Measurements from ENCODE around the gene ABAT. TPM values are rescaled to one million over a fixed set of nuclear protein-coding genes. Genes with fewer than 3 reads are reported as not detected.

Gene ABAT
- total RNA-seq, 1 experiment from 2014 or later: 7.3 TPM

- Histone ChIP-seq H3K23me2 (ENCODE audit: insufficient read length, low read depth, low read length, poor library complexity, severe bottlenecking) (no peaks in the 10 kb centered on the region), H3K18ac (ENCODE audit: insufficient read length, low read depth, low read length) (no peak overlapping the region), H3K56ac (ENCODE audit: insufficient read length, low read depth, low read length) (no peak overlapping the region), H3K79me2 (ENCODE audit: insufficient read depth, low read length) (no peaks in the 10 kb centered on the region), H2BK15ac (ENCODE audit: low read depth, low read length) (no peak overlapping the region), H2AK5ac (ENCODE audit: insufficient read length, low read length) (no peak overlapping the region), H3K23ac (ENCODE audit: insufficient read length, low read depth, low read length) (no peak overlapping the region), H4K20me1 (ENCODE audit: control insufficient read depth, insufficient read depth, insufficient read length) (no peaks in the 10 kb centered on the region), H3K14ac (ENCODE audit: insufficient read depth, low read length) (no peak overlapping the region), H3K9ac (ENCODE audit: extremely low read depth, insufficient read length, low read length) (no peak overlapping the region), H3T11ph (ENCODE audit: low read length) (no peak overlapping the region), H3K79me1 (ENCODE audit: insufficient read depth, low read depth, low read length, poor library complexity, severe bottlenecking) (no peaks in the 10 kb centered on the region), H3K27me3 (ENCODE audit: insufficient read depth, low read length) (no peaks in the 10 kb centered on the region), H3K4ac (ENCODE audit: low read depth, low read length) (no peak overlapping the region), H2AFZ (ENCODE audit: low read length) (no peak overlapping the region), H2BK20ac (ENCODE audit: low read depth, low read length, poor library complexity, severe bottlenecking) (no peak overlapping the region), H3K9me3 (ENCODE audit: control insufficient read depth, low read depth, low read length) (no peaks in the 10 kb centered on the region), H2BK120ac (ENCODE audit: low read depth, low read length, poor library complexity, severe bottlenecking) (no peak overlapping the region), H2BK12ac (ENCODE audit: insufficient read length, low read depth, low read length) (no peak overlapping the region), H2BK5ac (ENCODE audit: insufficient read length, low read length) (no peak overlapping the region), H3K4me1 (ENCODE audit: insufficient read depth, low read length) (0 out of 2 replicates have a peak, but pooled peaks cover 5% of the 10 kb centered on the region), H3K4me2 (ENCODE audit: insufficient read depth, insufficient read length, low read length) (no peak overlapping the region), H4K91ac (ENCODE audit: insufficient read length, low read depth, low read length) (no peak overlapping the region), H4K8ac (replicated peaks; ENCODE audit: insufficient read length, low read depth, low read length) (no peak overlapping the region), H4K5ac (ENCODE audit: insufficient read length, low read depth, low read length) (no peak overlapping the region), H3K27ac (ENCODE audit: insufficient read length, low read depth, low read length) (no peak overlapping the region)
- Mint-ChIP-seq H3K9me3 (no peaks in the 10 kb centered on the region), H3K27ac (no peak overlapping the region), H3K27me3 (ENCODE audit: low read depth) (no peaks in the 10 kb centered on the region; the same call in 1 of the 2 replicates), H3K4me3 (no peak overlapping the region), H3K36me3 (ENCODE audit: insufficient read depth in 1 of 3, low read depth in 3 of 3) (no peaks in the 10 kb centered on the region; a peak in 1 of 7 replicates), H3K4me1 (peaks cover 6 to 8% of the 10 kb centered on the region in 2 experiments; a peak in 3 of 4 replicates)
- no CpG with 5 or more reads among the region's 14 CpGs for WGBS (ENCODE audit: extremely low coverage, insufficient read length, low lambda C conversion rate)
- TF ChIP-seq CTCF (conservative IDR thresholded peaks at IDR 0.05): no peak
- peak; percentile 47 for DNase-seq
Measured at GRCh38 chr16:8720080-8720966, 45.9 kb downstream of the ABAT start.
